DND-41 (cell line): Measurements from ENCODE around the gene CRYGA.

Source experiments
- EZH2 ChIP-seq: IDR thresholded peaks from 3 replicates; pipeline ENCODE4 v1.6.1; 2012; ENCODE audit warnings: borderline replicate concordance, low read depth, mild to moderate bottlenecking, moderate library complexity, low read length, inconsistent platforms; ENCODE audit not compliant: severe bottlenecking
- TF ChIP-seq, protein P1 (sequence below): IDR thresholded peaks from 2 replicates; pipeline ENCODE4 v1.5.1; 2012; ENCODE audit warnings: borderline replicate concordance, low read length, moderate library complexity, mild to moderate bottlenecking; ENCODE audit not compliant: poor library complexity, severe bottlenecking; ENCODE audit errors: extremely low read depth

DNA sequence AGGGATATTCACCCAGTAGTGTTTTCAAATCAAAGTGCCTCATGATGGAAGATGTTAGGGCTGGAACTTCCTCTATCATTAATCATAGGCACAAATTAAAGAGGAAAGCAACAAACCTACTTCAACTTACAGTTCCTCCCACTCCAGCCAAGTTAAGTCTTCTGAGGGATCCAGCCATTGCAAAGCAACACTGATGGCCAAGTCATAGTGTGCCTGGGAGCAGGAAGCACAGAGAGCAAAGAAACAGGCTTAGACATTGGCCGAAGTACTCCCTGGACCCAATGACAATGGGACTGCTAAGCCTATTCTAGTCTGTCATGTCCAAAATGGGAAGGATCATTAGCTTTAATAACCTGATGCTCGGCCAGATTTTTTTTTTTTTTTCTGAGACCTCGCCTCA, 19.4 kb upstream of the CRYGA start:
- TF ChIP-seq, protein P1, sequence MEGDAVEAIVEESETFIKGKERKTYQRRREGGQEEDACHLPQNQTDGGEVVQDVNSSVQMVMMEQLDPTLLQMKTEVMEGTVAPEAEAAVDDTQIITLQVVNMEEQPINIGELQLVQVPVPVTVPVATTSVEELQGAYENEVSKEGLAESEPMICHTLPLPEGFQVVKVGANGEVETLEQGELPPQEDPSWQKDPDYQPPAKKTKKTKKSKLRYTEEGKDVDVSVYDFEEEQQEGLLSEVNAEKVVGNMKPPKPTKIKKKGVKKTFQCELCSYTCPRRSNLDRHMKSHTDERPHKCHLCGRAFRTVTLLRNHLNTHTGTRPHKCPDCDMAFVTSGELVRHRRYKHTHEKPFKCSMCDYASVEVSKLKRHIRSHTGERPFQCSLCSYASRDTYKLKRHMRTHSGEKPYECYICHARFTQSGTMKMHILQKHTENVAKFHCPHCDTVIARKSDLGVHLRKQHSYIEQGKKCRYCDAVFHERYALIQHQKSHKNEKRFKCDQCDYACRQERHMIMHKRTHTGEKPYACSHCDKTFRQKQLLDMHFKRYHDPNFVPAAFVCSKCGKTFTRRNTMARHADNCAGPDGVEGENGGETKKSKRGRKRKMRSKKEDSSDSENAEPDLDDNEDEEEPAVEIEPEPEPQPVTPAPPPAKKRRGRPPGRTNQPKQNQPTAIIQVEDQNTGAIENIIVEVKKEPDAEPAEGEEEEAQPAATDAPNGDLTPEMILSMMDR, result no peak
- TF ChIP-seq EZH2, result no peak
